Mesenchymal stem cell (in vitro differentiated cells and primary cell): ENCODE measurements around the gene CTBP2. TPM values are rescaled to one million over a fixed set of nuclear protein-coding genes. Genes with fewer than 3 reads are reported as not detected.

Experiments
- DNase-seq: peaks from one replicate; pipeline ENCODE4 v3.0.0-alpha.2; 2013
- H2AFZ ChIP-seq: one replicate; pipeline ENCODE4 v1.6.1; 2013; ENCODE audit warnings: low read depth, mild to moderate bottlenecking, control low read depth, inconsistent platforms, low read length, moderate library complexity
- H2AK5ac ChIP-seq: 2 replicates; pipeline ENCODE4 v1.6.1; 2013; ENCODE audit warnings: low read length, moderate library complexity, mild to moderate bottlenecking, inconsistent platforms; ENCODE audit not compliant: severe bottlenecking
- H2BK120ac ChIP-seq: one replicate; pipeline ENCODE4 v1.6.1; 2013; ENCODE audit warnings: low read depth, mild to moderate bottlenecking, inconsistent platforms, low read length, moderate library complexity
- H2BK12ac ChIP-seq, 2 experiments: one replicate each; pipeline ENCODE4 v1.6.1; 2013; ENCODE audit warnings: inconsistent platforms in 2 of 2, low read length in 2 of 2, mild to moderate bottlenecking in 2 of 2, moderate library complexity in 2 of 2, control low read depth in 1 of 2
- H2BK15ac ChIP-seq: one replicate; pipeline ENCODE4 v1.6.1; 2013; ENCODE audit warnings: mild to moderate bottlenecking, low read depth, inconsistent platforms; ENCODE audit not compliant: poor library complexity, severe bottlenecking
- H2BK5ac ChIP-seq: 2 replicates; pipeline ENCODE4 v1.6.1; 2013; ENCODE audit warnings: low read depth, mild to moderate bottlenecking, low read length, control low read depth, inconsistent platforms; ENCODE audit not compliant: poor library complexity, severe bottlenecking
- H3K14ac ChIP-seq, 2 experiments: one replicate each; pipeline ENCODE4 v1.6.1; 2013; ENCODE audit warnings: inconsistent platforms in 2 of 2, low read length in 2 of 2, control low read depth in 1 of 2, mild to moderate bottlenecking in 1 of 2, moderate library complexity in 1 of 2
- H3K18ac ChIP-seq, 2 experiments: one replicate each; pipeline ENCODE4 v1.6.1; 2013; ENCODE audit warnings: inconsistent platforms in 2 of 2, low read length in 2 of 2, control low read depth in 1 of 2, low read depth in 1 of 2, mild to moderate bottlenecking in 1 of 2
- H3K23ac ChIP-seq, 2 experiments: one replicate each; pipeline ENCODE4 v1.6.1; 2013; ENCODE audit warnings: inconsistent platforms in 2 of 2, low read length in 2 of 2, mild to moderate bottlenecking in 2 of 2, moderate library complexity in 2 of 2, control low read depth in 1 of 2
- H3K27ac ChIP-seq: 2 replicates; pipeline ENCODE4 v1.5.1; 2013; ENCODE audit warnings: mild to moderate bottlenecking, moderate library complexity, low read length, control low read depth, inconsistent platforms; ENCODE audit not compliant: poor library complexity, severe bottlenecking
- H3K27me3 ChIP-seq, 2 experiments: 2 replicates each; pipeline versions ENCODE4 v1.6.1 to v1.7.0; 2013; ENCODE audit warnings: low read length in 2 of 2, mild to moderate bottlenecking in 2 of 2, moderate library complexity in 2 of 2, control low read depth in 1 of 2, inconsistent platforms in 1 of 2; ENCODE audit not compliant: control insufficient read depth in 1 of 2, insufficient read depth in 1 of 2
- H3K36me3 ChIP-seq, 2 experiments: 2 replicates each; pipeline versions ENCODE4 v1.6.1 to v1.7.0; 2013; ENCODE audit warnings: low read length in 2 of 2, control low read depth in 1 of 2, inconsistent platforms in 1 of 2, low read depth in 1 of 2, mild to moderate bottlenecking in 1 of 2; ENCODE audit not compliant: insufficient read depth in 2 of 2, control insufficient read depth in 1 of 2
- H3K4ac ChIP-seq, 2 experiments: one replicate each; pipeline ENCODE4 v1.6.1; 2013; ENCODE audit warnings: inconsistent platforms in 2 of 2, low read length in 2 of 2, mild to moderate bottlenecking in 2 of 2, moderate library complexity in 2 of 2, control low read depth in 1 of 2, low read depth in 1 of 2
- H3K4me1 ChIP-seq: 2 replicates; pipeline ENCODE4 v1.6.1; 2013; ENCODE audit warnings: low read depth, low read length, control low read depth; ENCODE audit not compliant: control insufficient read depth, insufficient read depth
- H3K4me2 ChIP-seq: 2 replicates; pipeline ENCODE4 v1.6.1; 2013; ENCODE audit warnings: low read length, mild to moderate bottlenecking, inconsistent platforms; ENCODE audit not compliant: poor library complexity, severe bottlenecking
- H3K4me3 ChIP-seq, 2 experiments: 2 replicates each; pipeline versions ENCODE4 v1.5.1 to v1.7.0; 2013; ENCODE audit warnings: low read length in 2 of 2, mild to moderate bottlenecking in 2 of 2, control low read depth in 1 of 2, low read depth in 1 of 2; ENCODE audit not compliant: insufficient read depth in 1 of 2
- H3K79me1 ChIP-seq: replicated peaks from 2 replicates; pipeline ENCODE4 v1.6.1; 2013; ENCODE audit warnings: mild to moderate bottlenecking, control low read depth, low read length, inconsistent platforms; ENCODE audit not compliant: poor library complexity, severe bottlenecking
- H3K9ac ChIP-seq: 2 replicates; pipeline ENCODE4 v1.7.0; 2013; ENCODE audit warnings: mild to moderate bottlenecking, low read length, moderate library complexity
- H3K9me3 ChIP-seq: 2 replicates; pipeline ENCODE4 v1.7.0; 2013; ENCODE audit warnings: mild to moderate bottlenecking, low read length; ENCODE audit not compliant: control insufficient read depth
- H4K8ac ChIP-seq: one replicate; pipeline ENCODE4 v1.6.1; 2013; ENCODE audit warnings: inconsistent platforms, mild to moderate bottlenecking, low read length, moderate library complexity
- H4K91ac ChIP-seq: one replicate; pipeline ENCODE4 v1.6.1; 2013; ENCODE audit warnings: mild to moderate bottlenecking, low read length, inconsistent platforms
- WGBS: methylation state at CpG from one replicate; pipeline ENCODE4 v1.1.7; 2013; ENCODE audit warnings: mixed read lengths; 5-methylcytosine and 5-hydroxymethylcytosine counted together
- polyA plus RNA-seq, 2 experiments: library from polyadenylated mRNA; stranded (reverse); fragments of 200-250 nt; gene quantifications; one replicate each; pipeline ENCODE4 v1.2.3, GENCODE V29; 2013

CTBP2 gene
- 58.2 TPM for polyA plus RNA-seq (2013, experiment 1 of 2)
- 55.7 TPM for polyA plus RNA-seq (2013, experiment 2 of 2)

DNA sequence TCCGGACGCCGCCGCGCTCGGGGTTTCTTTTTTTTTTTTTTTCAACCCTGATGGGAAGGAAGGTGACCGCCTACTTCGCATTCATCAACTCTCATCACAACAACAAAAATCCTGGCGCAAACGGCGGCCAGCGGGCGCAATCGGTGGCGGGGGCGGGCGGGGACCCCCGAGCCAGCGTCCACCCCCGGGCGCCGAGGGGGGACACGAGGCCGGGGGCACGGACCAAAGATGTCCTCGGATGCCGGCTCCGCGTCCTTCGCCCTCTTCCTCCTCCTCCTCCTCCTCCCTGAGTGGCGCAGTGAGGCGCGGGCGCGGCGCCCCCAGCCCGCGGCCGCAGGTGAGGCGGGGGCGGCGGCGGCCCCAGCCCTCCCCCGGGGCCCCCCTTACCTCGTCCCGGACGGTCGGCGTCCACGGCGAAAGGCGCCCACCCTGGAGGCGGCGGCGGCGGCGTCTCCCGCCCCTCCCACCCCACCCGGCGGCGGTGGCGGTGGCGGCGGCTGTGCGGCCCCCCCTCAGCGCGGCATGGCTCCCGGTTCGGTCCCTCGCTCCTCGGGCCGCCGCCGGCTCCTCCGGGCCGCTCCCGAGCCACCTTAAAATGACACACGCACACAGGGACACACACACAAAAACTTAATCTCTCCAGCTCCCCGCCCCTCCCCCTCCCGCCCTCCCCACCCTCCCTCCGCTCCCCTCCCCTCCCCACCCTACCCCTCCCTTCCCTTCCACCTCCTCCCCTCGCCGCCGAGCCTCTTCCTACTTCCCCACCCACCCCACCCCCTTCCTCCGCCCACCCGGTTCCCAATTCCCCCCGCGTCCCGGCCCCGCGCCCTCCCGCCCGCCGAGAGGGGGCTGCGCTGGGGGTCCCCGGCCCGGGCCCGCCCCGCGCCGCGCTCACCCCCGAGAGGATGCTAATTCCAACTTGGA, at the start of gene CTBP2:
TSS of gene CTBP2 (minus strand) at position 632 of the 924 bp plus-strand sequence.
- H3K23ac ChIP-seq, result peak within 1 kb of the TSS in 1 of 2 experiments; percentile 100
- H2BK12ac ChIP-seq, result peak within 1 kb of the TSS; percentile 39 to 77
- peak within 1 kb of the TSS; percentile 90 for H4K91ac ChIP-seq
- H3K14ac ChIP-seq, result peak within 1 kb of the TSS; percentile 86 to 96
- H3K4ac ChIP-seq, result peak within 1 kb of the TSS; percentile 91 to 97
- peak within 1 kb of the TSS; percentile 99 for H2BK120ac ChIP-seq
- peak within 1 kb of the TSS; percentile 90 for H4K8ac ChIP-seq
- H3K4me2 ChIP-seq, result peak within 1 kb of the TSS; percentile 94
- H2AFZ ChIP-seq, result peak within 1 kb of the TSS; percentile 62
- peak within 1 kb of the TSS; percentile 89 to 96 for H3K18ac ChIP-seq
- H2BK15ac ChIP-seq, result peak within 1 kb of the TSS; percentile 94
- peak within 1 kb of the TSS; percentile 81 for H2BK5ac ChIP-seq
- peak within 1 kb of the TSS; percentile 82 to 89 for H3K4me3 ChIP-seq
- 0% methylated on average over 10 of the region's 103 CpGs for whole genome bisulfite sequencing
- peaks cover 11% of the 10 kb centered on the region for H3K4me1 ChIP-seq
- peak within 1 kb of the TSS; percentile 80 for H3K9ac ChIP-seq
- H2AK5ac ChIP-seq, result no peak within 1 kb of the TSS
- no peaks in the 10 kb centered on the region for H3K36me3 ChIP-seq
- no peaks in the 10 kb centered on the region for H3K27me3 ChIP-seq
- DNase-seq, result peak; percentile 70
- H3K27ac ChIP-seq, result peak within 1 kb of the TSS; percentile 72
- no peaks in the 10 kb centered on the region for H3K9me3 ChIP-seq
- H3K79me1 ChIP-seq, result no peaks in the 10 kb centered on the region

DNA sequence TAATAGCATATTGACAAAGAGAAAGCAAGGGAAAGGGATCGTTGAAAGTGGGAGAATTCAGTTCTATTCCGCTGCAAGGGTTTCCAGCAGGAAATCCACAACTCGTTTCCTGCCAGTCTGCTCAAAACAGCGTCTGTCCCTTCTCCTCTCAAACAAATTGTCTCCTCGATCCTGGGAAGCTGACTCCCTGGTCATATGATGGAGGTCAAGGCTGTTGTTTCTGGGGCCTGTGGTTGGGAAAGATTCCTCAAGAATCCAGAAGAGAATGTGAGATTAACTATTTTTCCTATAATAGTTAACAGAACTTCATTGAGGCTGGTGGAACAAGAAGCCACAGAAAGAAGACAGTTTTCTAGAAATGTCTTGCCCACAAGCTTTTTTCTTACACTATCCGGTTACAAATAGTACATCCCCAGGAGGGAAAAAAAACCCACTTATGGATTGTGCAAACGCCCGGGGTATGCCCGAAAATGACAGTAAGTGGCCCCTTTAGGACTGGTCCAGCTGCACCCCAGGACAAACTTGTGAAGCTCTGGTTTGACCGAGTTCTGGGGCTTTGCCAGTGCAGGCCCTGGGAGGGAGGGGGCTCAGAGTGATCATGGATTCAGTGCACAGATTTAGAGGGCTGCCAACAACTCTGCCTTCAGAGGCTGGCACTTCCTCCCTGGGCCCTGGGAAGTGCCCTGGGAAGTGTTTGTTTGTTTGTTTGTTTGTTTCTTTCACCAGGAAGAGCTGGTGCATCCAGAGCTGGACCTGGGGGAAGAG, 49.4 kb upstream of the CTBP2 start:
- H3K9ac ChIP-seq, result no peak overlapping the region
- peak overlapping the region; percentile 48 for H2BK5ac ChIP-seq
- no peak overlapping the region for H3K4ac ChIP-seq
- peak overlapping the region; percentile 91 for H3K27ac ChIP-seq
- H3K9me3 ChIP-seq, result no peaks in the 10 kb centered on the region
- no peak overlapping the region for H4K91ac ChIP-seq
- no peak overlapping the region for H4K8ac ChIP-seq
- H3K36me3 ChIP-seq, result no peaks in the 10 kb centered on the region
- WGBS, result 67% methylated on average over 9 of the region's 10 CpGs
- H3K79me1 ChIP-seq, result no peaks in the 10 kb centered on the region
- no peak overlapping the region for H2BK120ac ChIP-seq
- H2BK12ac ChIP-seq, result no peak overlapping the region
- H3K4me3 ChIP-seq, result no peak overlapping the region
- H3K27me3 ChIP-seq, result peaks cover 9% of the 10 kb centered on the region in 2 experiments
- H3K14ac ChIP-seq, result no peak overlapping the region
- H2BK15ac ChIP-seq, result peak overlapping the region; percentile 34
- peak overlapping the region; percentile 4 for H3K4me2 ChIP-seq
- no peak overlapping the region for H2AFZ ChIP-seq
- H3K23ac ChIP-seq, result no peak overlapping the region
- H3K18ac ChIP-seq, result no peak overlapping the region
- DNase-seq, result peak; percentile 52
- H2AK5ac ChIP-seq, result peak overlapping the region; percentile 92
- H3K4me1 ChIP-seq, result peaks cover 14% of the 10 kb centered on the region

DNA sequence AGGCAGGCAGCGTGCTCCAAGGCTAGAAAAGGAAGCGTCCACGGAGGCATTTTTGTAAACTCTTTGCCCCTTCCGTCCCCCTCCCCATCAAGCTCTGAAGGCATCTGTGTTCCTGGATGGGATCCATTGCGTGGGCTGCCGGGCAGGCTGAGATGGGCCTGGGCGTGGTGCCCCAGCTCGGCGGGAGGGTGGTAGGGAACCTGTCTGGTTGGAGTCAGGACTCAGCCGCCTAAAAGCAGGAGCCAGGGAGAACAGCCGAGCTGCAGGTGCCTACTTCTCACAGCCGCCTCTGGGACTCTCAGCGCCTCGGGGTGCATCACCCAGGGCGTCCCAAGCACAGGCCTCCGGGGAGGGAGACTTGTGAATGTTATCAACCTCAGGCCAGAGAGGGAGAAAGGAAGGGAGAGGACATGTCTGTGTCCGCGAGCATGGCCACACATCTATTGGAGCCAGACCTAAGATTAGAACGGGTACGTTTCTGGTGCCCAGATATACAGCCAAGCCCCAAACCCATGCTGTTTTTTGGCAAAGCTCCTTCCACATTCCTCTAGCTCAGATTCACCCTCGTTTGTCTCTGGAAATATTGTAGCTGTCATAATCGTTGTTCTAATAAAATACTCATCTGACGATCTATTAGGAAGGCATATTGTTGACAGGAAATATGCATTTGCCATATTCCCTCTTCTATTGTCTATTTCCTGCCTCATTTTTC, 48.6 kb upstream of the CTBP2 start:
- H3K4me2 ChIP-seq, result peak overlapping the region; percentile 4
- no peak overlapping the region for H3K14ac ChIP-seq
- no peak for DNase-seq
- WGBS, result 93% methylated on average over 20 of the region's 23 CpGs
- H4K8ac ChIP-seq, result no peak overlapping the region
- H2BK5ac ChIP-seq, result peak overlapping the region; percentile 19
- no peak overlapping the region for H2BK12ac ChIP-seq
- H3K4me3 ChIP-seq, result no peak overlapping the region
- H3K27me3 ChIP-seq, result peaks cover 9 to 14% of the 10 kb centered on the region in 2 experiments
- H3K27ac ChIP-seq, result peak overlapping the region; percentile 91
- no peak overlapping the region for H4K91ac ChIP-seq
- H3K9ac ChIP-seq, result no peak overlapping the region
- no peak overlapping the region for H2AFZ ChIP-seq
- H2AK5ac ChIP-seq, result peak overlapping the region; percentile 24
- H3K9me3 ChIP-seq, result no peaks in the 10 kb centered on the region
- no peaks in the 10 kb centered on the region for H3K36me3 ChIP-seq
- H3K4me1 ChIP-seq, result peaks cover 19% of the 10 kb centered on the region
- H3K4ac ChIP-seq, result no peak overlapping the region
- no peak overlapping the region for H3K23ac ChIP-seq
- no peak overlapping the region for H3K18ac ChIP-seq
- no peak overlapping the region for H2BK120ac ChIP-seq
- H3K79me1 ChIP-seq, result no peaks in the 10 kb centered on the region
- H2BK15ac ChIP-seq, result no peak overlapping the region
